GM18520 (cell line): ENCODE data around the gene CCDC158.
"Not testable (repeated sequence)": the region's sequence is repeated elsewhere in the genome, so short reads cannot be mapped to it uniquely, and the experiment has no call there.

Experiments used
- ATAC-seq: cut with Tn5 transposase; IDR thresholded peaks from one replicate; pipeline ENCODE4 v1.9.1; 2021; ENCODE audit not compliant: unreplicated experiment

Gene CCDC158

DNA sequence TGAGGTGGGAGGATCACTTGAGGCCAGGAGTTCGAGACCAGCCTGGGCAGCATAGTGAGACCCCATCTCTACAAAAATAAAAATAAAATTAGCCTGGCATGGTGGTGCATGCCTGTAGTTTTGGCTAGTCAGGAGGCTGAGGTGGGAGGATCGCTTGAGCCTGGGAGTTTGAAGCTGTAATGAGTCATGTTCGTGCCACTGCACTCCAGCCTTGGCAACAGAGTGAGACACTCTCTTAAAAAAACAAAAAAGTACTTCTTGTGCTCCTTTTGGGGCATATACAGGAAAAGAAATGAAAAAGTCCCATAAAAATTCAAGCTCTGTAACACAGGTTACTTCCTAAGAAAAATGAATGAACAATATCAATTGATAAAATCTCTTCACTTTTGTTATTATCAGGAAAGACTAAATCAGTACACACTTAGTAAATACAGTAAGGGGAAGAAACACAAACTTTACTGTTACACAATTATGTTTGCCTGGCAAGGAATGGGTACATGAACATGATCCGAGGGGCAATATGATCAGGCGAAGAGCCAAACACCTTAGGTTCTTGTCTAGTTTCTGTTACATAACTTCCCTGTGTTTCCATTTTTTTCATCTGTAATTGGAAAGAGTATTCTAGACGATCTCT is 46.9 kb downstream of the CCDC158 start:
- ATAC-seq: no peak

GRCh38 chr4:76366737-76367136 is 54.2 kb downstream of the CCDC158 start:
- ATAC-seq: no peak

- ATAC-seq: no peak
Observed at GRCh38 chr4:76365636-76366035, 55.3 kb downstream of the CCDC158 start.

DNA sequence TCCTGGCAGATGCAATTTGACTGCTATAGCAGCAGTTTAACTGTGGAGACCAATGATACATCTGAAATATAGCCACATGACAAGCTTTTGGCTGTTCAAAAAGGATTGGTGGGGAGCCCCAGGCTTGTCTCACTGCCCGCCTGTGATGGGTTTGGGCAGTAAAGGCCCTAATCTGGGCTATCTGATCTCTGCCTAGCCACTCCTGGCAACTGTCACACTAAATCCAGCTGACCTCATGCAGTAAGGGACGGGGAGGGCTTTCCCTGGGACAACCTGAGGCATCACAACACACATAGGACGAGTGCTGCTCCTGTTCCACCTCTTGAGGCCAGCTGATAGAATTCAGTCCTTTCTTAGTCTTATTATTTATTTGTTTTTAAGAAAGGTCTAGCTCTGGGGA is 56.2 kb downstream of the CCDC158 start:
- ATAC-seq: no peak

GRCh38 chr4:76363556-76364290 is 57.2 kb downstream of the CCDC158 start:
- ATAC-seq: no peak

DNA sequence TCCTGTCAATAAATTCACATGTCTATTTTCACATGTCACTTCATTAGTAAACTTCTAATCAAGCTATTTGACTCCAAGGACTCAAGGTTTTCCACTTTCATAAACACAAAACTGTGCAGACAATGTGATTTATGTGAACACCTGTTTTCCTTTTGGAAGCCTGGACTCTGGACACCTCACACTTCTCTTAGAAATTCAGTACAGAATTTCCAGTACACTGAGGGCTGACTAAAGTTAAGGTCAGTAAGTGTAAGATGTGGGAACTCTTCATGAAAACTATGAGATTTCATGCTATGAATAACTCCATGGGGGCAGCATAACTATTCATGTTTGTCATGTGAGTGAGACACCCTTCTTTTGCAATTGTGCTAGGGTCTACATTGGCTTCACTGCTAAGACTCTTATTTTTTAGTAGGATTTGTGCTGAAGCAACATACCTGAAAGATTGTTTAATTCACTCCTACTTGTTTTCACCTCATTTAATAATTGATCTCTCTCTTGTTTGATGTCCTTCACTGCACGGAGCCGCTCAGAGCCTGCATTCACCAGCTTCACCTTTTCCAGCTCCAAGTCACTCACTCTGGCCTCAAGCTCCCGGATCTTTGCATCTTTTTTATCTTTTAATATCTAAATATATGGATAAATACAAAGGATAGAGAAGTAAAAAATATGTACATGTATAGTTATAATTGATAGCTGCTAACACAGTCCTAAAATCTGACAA is 59.1 kb downstream of the CCDC158 start:
- ATAC-seq: no peak

DNA sequence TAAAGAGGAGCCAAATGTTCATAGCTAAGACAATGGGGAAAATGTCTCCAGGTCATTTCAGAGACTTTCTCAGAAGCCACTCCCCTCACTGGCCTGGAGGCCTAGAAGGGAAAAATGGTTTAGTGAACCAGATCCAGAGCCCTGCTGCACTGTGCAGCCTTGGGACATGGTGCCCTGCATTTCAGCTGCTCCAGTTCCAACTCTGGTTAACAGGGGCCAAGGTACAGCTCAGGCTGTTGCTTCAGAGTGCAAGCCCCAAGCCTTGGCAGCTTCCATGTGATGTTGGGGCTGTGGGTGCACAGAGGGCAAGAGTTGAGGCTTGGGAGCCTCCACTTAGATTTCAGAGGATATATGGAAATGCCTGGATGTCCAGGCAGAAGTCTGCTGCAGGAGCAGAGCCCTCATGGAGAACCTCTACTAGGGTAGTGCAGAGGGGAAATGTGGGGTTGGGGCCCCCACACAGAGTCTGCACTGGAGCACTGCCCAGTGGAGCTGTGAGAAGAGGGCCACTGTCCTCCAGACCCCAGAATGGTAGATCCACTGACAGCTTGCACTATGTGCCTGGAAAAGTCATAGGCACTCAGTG is 61.0 kb downstream of the CCDC158 start:
- not testable (repeated sequence) for ATAC-seq

- ATAC-seq: no peak
Observed at GRCh38 chr4:76357981-76358380, 63.0 kb downstream of the CCDC158 start.

- ATAC-seq: no peak
Observed at GRCh38 chr4:76354517-76355473, 66.1 kb downstream of the CCDC158 start.

DNA sequence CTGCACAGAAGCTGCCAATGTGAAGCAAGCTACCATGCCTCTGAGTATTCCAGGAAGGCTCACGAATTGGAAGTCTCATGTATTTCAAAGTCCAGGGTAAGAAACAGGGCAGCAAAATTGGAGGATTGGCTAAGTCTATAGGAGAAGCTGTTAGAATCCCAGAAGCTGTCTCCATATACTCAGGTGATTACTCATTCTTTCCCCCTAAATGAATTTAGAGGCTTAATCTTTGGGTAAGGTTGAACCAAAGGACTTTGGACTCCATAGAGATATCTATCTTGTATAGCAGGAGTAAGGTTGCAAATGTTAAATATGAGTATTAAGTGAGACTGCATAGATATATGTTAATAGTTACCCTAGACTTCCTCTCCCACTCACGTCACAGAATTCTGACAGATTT is 78.1 kb downstream of the CCDC158 start:
- ATAC-seq: no peak

DNA sequence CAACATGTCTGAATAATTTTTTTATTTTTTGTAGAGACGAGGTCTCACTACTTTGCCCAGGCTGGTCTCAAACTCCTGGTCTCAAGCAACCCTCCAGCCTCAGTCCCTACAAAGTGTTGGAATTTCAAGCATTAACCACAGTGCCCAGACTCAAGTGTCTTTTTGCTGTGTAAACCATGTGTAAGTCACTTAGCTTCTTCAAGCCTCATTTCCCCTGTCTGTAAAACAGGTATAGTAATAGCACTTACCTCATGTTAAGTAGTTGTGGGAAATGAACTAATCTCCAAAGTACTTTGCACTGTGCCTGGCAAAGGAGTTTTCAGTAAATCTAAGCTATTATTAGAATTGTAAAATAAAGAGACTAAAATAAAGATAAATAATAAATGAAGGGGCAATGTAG is 78.8 kb downstream of the CCDC158 start:
- ATAC-seq: no peak

DNA sequence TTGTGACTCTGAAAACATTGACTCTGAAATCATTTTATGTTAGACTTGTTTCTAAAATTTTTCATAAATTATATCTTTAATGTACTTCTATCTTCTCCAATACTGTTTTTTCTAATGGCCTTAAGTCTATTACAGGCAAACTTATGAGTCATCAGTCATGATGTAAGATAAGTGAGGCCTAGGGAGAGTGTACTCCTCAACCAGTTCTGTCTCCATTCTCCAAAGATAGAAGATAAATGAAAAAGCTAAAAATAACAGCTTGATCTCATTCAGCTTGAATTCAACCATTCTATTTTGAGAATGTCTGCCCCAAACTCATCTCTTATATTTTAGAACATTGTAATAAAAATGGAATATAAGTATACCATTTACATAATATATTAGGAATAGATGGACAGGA is 79.9 kb downstream of the CCDC158 start:
- no peak for ATAC-seq

DNA sequence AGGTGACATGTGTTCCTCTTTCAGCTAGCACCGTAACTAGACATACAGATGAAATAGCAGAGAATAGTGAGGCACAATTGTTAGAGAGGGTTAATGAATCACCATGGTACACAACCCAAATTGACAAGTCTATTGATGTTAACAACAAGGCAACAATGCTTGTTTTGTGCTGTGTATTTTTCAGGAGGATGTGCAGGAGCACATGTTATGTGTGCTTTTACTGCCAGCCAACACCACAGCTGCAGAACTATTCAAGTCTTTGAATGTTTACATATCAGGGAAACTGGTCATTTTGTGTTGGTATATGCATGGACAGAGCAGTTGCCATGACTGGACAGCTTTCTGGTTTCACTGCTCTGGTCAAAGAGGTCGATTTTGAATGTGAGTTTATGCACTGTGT is 81.6 kb downstream of the CCDC158 start:
- ATAC-seq: no peak

DNA sequence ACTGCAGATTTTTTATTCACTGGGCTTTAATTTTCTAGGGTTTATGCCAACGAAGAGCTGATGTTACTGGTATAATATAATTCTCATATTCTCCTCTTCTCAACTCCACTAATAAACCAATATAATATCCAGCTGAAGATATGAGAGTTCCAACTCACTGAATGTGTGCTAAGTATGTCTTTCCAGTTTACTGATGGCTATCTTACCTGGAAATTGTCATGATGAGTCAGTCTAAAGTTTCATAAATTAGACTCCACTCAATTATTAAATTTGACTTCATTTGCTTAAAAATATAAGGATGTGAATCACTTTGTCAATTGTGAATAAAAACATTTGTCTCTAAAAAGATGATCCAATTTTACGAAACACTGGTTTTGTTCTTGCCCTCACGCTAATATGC is 86.1 kb downstream of the CCDC158 start:
- ATAC-seq: no peak

DNA sequence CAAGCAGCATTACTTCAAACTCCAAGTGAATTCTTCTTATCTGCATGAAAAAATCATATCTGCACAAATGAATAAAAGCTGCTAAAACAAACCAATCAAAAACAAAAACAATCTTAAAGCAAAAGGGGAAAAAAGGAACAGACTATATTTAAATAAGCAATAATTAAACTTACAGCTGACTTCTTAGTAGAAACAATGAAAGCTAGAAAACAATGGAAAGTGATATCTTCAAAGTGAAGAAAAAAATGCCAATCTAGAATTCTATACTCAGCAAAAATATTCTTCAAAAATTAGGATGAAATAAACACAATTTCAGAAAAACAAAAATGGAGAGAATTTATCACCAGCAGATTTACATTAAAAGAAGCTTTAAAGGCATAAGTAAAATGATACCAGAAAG is 94.4 kb downstream of the CCDC158 start:
- ATAC-seq: no peak

DNA sequence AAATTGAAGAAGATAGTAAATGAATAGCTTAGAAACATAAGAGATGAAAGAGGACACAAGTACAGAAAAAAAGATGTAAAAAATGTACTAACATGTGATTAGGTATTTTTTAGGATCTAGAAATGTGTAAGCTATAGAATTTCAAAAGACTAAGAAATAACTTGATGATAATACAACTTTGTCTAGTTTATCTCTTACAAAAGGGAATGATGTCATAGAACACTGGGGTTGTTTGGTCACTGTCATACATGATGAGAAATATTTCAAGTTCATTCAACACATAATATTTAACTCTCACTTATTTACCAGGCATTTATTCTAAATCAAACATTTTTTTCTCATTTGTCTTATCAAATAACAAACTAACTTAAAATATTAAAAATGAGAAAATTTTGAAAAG is 95.9 kb downstream of the CCDC158 start:
- no peak for ATAC-seq

DNA sequence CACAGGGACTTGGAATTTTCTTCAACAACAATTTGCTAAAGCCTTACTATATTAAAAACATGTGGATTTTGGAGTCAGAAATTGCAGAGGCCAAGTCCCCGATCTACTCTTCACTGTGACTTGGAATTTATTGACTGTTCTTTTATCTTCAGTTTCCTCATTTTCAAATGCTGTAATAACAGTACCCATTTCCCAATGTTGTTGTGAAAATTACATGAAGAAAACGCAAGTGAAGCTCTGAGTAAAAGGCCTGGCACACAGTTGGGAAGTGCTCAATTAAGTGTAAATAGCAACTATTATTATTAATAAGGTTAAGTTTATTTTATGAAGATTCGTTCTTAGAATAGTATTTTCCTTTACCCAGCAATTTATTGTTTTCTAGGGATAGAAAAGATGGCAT is 98.7 kb downstream of the CCDC158 start:
- ATAC-seq: no peak

DNA sequence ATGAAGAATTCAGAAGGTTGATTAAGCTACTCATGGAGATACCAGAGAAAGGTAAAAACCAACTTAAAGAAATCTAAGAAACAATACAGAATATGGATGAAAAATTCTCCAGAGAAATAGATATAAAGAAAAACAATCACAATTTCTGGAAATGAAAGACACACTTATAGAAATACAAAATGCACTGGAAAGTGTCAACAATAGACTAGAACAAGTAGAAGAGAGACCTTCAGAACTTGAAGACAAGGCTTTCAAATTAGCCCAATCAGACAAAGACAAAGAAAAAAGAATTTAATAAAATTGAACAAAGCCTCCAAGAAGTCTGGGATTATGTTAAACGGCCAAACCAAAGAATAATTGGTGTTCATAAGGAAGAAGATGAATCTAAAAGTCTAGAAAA is 104.8 kb downstream of the CCDC158 start:
- ATAC-seq: no peak

- no peak for ATAC-seq
Observed at GRCh38 chr4:76315267-76315918, 105.5 kb downstream of the CCDC158 start.

- no peak for ATAC-seq
Observed at GRCh38 chr4:76313547-76313946, 107.4 kb downstream of the CCDC158 start.
